Esophagus muscularis mucosa (tissue), 4 donors: ENCODE results near the gene MBD3L4. TPM values are rescaled to one million over a fixed set of nuclear protein-coding genes. Genes with fewer than 3 reads are reported as not detected.
"Not testable (repeated sequence)": the region's sequence is repeated elsewhere in the genome, so short reads cannot be mapped to it uniquely, and the experiment has no call there.

Experiments used
- DNase-seq: peaks from one replicate; pipeline ENCODE4 v3.0.0-alpha.2; 2017; ENCODE audit errors: extremely low spot score
- H3K27ac ChIP-seq, 4 donors: fragments of 200-600 bp; sonication (generic); replicated peaks in 1 of 4; 1 replicate in 3 of 4; 2 replicates in 1 of 4; pipeline ENCODE4 v1.5.1; 2016 to 2019; ENCODE audit warnings: mild to moderate bottlenecking in 1 of 4
- H3K27me3 ChIP-seq, 4 donors: fragments of 200-600 bp; sonication (generic); one replicate each; pipeline versions ENCODE4 v1.5.1 to v1.6.0; 2016 to 2019
- H3K36me3 ChIP-seq, 4 donors: fragments of 200-600 bp; sonication (generic); one replicate each; pipeline ENCODE4 v1.5.1; 2016 to 2019
- H3K4me1 ChIP-seq, 4 donors: fragments of 200-600 bp; sonication (generic); one replicate each; pipeline ENCODE4 v1.5.1; 2016 to 2019
- H3K4me3 ChIP-seq, 4 donors: fragments of 200-600 bp; sonication (generic); 1 replicate in 2 of 4; 2 replicates in 2 of 4; pipeline ENCODE4 v1.5.1; 2016 to 2019; ENCODE audit warnings: mild to moderate bottlenecking in 4 of 4, moderate library complexity in 1 of 4
- H3K9me3 ChIP-seq, 4 donors: fragments of 200-600 bp; sonication (generic); 1 replicate in 3 of 4; 2 replicates in 1 of 4; pipeline ENCODE4 v1.5.1; 2016 to 2019
- CTCF ChIP-seq, 3 experiments: fragments of 200-600 bp in 2 of 3; fragments of 450-650 bp in 1 of 3; sonication (generic) in 2 of 3; IDR thresholded peaks; one replicate each; pipeline ENCODE4 v1.5.1; 2017 to 2019; ENCODE audit warnings: antibody characterized with exemption in 3 of 3, mild to moderate bottlenecking in 2 of 3, moderate library complexity in 1 of 3
- EP300 ChIP-seq: sonication (generic); formaldehyde crosslinking; IDR thresholded peaks from one replicate; pipeline ENCODE4 v1.6.1; 2017; ENCODE audit warnings: antibody characterized with exemption
- POLR2A ChIP-seq: fragments of 450-650 bp; IDR thresholded peaks from one replicate; pipeline ENCODE4 v1.6.1; 2017; ENCODE audit warnings: antibody characterized with exemption, moderate library complexity, mild to moderate bottlenecking, low read depth
- POLR2AphosphoS5 ChIP-seq, 2 donors: sonication (generic); formaldehyde crosslinking; IDR thresholded peaks; one replicate each; pipeline ENCODE4 v1.6.1; 2017; ENCODE audit warnings: antibody characterized with exemption in 2 of 2
- WGBS: methylation state at CpG from one replicate; pipeline ENCODE4 v1.1.5; 2018; 5-methylcytosine and 5-hydroxymethylcytosine counted together
- intact Hi-C: fragments of 100-400 bp; cut with DNase I; formaldehyde crosslinking; loops from one replicate; pipeline ENCODE4 v1.15.1; 2023
- total RNA-seq, 4 donors: library from RNA; depleted of rRNA; stranded (reverse); fragments of >200 nt; gene quantifications; one replicate each; pipeline versions ENCODE4 v1.1.0 to v1.2.1, GENCODE V29; 2016

The MBD3L4 gene
- total RNA-seq, 4 donors from 2014 or later, result not detected

- no peaks in the 10 kb centered on the region for H3K9me3 ChIP-seq
- WGBS, result 88% methylated on average over 6 of the region's 6 CpGs
- H3K4me1 ChIP-seq, result peaks cover 11 to 22% (median 14%) of the 10 kb centered on the region in 4 donors
- peak overlapping the region; percentile 51 to 85 (median 81) for H3K27ac ChIP-seq
- peaks cover 25 to 31% (median 29%) of the 10 kb centered on the region in 4 donors for H3K36me3 ChIP-seq
- intact Hi-C loops, result loop anchor here (10.0 kb wide), 1 partner anchor 324 kb away; no protein-coding TSS in a partner anchor
- H3K27me3 ChIP-seq, result no peaks in the 10 kb centered on the region
- TF ChIP-seq POLR2A, result no peak
- TF ChIP-seq CTCF (IDR thresholded peaks at IDR 0.05), result no peak
- no peak for TF ChIP-seq EP300
- TF ChIP-seq POLR2AphosphoS5 (IDR thresholded peaks at IDR 0.05), result no peak
- DNase-seq, result no peak
- peak overlapping the region; percentile 81 to 96 (median 90) for H3K4me3 ChIP-seq
These were observed 28.6 kb upstream of the MBD3L4 start for GRCh38 chr19:7068599-7068998.

GRCh38 chr19:7067716-7068115, 27.7 kb upstream of the MBD3L4 start:
- TF ChIP-seq POLR2A, result no peak
- TF ChIP-seq POLR2AphosphoS5 (IDR thresholded peaks at IDR 0.05), result no peak
- TF ChIP-seq EP300, result no peak
- H3K9me3 ChIP-seq, result no peaks in the 10 kb centered on the region
- H3K4me1 ChIP-seq, result peaks cover 11 to 22% (median 14%) of the 10 kb centered on the region in 4 donors
- H3K27ac ChIP-seq, result no peak overlapping the region
- no peak for DNase-seq
- H3K36me3 ChIP-seq, result peaks cover 16 to 22% (median 21%) of the 10 kb centered on the region in 4 donors
- 83% methylated on average over 2 of the region's 2 CpGs for WGBS
- H3K27me3 ChIP-seq, result no peaks in the 10 kb centered on the region
- intact Hi-C loops, result loop anchor here (10.0 kb wide), 1 partner anchor 323 kb away; no protein-coding TSS in a partner anchor
- H3K4me3 ChIP-seq, result no peak overlapping the region

GRCh38 chr19:7067122-7067521, 27.1 kb upstream of the MBD3L4 start:
- 36% methylated on average over 9 of the region's 13 CpGs for WGBS
- H3K27ac ChIP-seq, H3K4me3 ChIP-seq, H3K27me3 ChIP-seq, DNase-seq, H3K9me3 ChIP-seq: not testable (repeated sequence)
- Histone ChIP-seq H3K36me3 (peaks cover 10 to 16% (median 15%) of the 10 kb centered on the region in 4 donors), H3K4me1 (peaks cover 11 to 22% (median 14%) of the 10 kb centered on the region in 4 donors)
- intact Hi-C loops, result loop anchor here (10.0 kb wide), 1 partner anchor 322 kb away; no protein-coding TSS in a partner anchor
- TF ChIP-seq CTCF (IDR thresholded peaks at IDR 0.05), result peak; percentile 8 to 30 (median 27)

- WGBS, result 96% methylated on average over 9 of the region's 9 CpGs
- no peak for DNase-seq
- no peaks in the 10 kb centered on the region for H3K36me3 ChIP-seq
These were observed 23.9 kb upstream of the MBD3L4 start for GRCh38 chr19:7063764-7064418.

GRCh38 chr19:7063339-7063738, 23.4 kb upstream of the MBD3L4 start:
- WGBS, result 74% methylated on average over 4 of the region's 4 CpGs
- no peak overlapping the region for H3K27ac ChIP-seq
- H3K9me3 ChIP-seq, result no peaks in the 10 kb centered on the region
- H3K36me3 ChIP-seq, result no peaks in the 10 kb centered on the region
- H3K4me3 ChIP-seq, result no peak overlapping the region
- no peaks in the 10 kb centered on the region for H3K27me3 ChIP-seq
- DNase-seq, result no peak
- H3K4me1 ChIP-seq, result no peaks in the 10 kb centered on the region
- intact Hi-C loops, result loop anchor here (10.0 kb wide), 1 partner anchor 319 kb away; no protein-coding TSS in a partner anchor
- TF ChIP-seq POLR2AphosphoS5 (IDR thresholded peaks at IDR 0.05) (no peak), EP300 (no peak), POLR2A (no peak), CTCF (IDR thresholded peaks at IDR 0.05) (no peak)

More at GRCh38 chr19:7063764-7064418, 23.9 kb upstream of the MBD3L4 start:
- intact Hi-C loops, result loop anchor here (10.0 kb wide), 1 partner anchor 319 kb away; no protein-coding TSS in a partner anchor
- no peaks in the 10 kb centered on the region for H3K9me3 ChIP-seq
- TF ChIP-seq EP300, result no peak
- H3K4me3 ChIP-seq, result no peak overlapping the region
- H3K27ac ChIP-seq, result no peak overlapping the region
- no peaks in the 10 kb centered on the region for H3K27me3 ChIP-seq
- peaks cover 0 to 3% (median 1%) of the 10 kb centered on the region in 4 donors for H3K4me1 ChIP-seq

GRCh38 chr19:7059977-7060376, 20.0 kb upstream of the MBD3L4 start:
- WGBS, result 75% methylated on average over 2 of the region's 2 CpGs
- H3K4me1 ChIP-seq, H3K4me3 ChIP-seq, H3K9me3 ChIP-seq, DNase-seq, H3K27me3 ChIP-seq, H3K36me3 ChIP-seq, H3K27ac ChIP-seq: not testable (repeated sequence)
- intact Hi-C loops, result loop anchor here (10.0 kb wide), 1 partner anchor 315 kb away; no protein-coding TSS in a partner anchor

GRCh38 chr19:7058576-7058975, 18.6 kb upstream of the MBD3L4 start, which contains the start of gene MBD3L3:
MBD3L3 (minus strand) TSS chr19:7058676; CDS start chr19:7058605, 71 bp downstream.
- DNase-seq, H3K4me1 ChIP-seq, H3K4me3 ChIP-seq, intact Hi-C loops, H3K27me3 ChIP-seq, H3K27ac ChIP-seq, H3K9me3 ChIP-seq, H3K36me3 ChIP-seq: not testable (repeated sequence)
- no CpG with 5 or more reads among the region's 8 CpGs for WGBS

- H3K4me3 ChIP-seq, H3K36me3 ChIP-seq, H3K27me3 ChIP-seq, DNase-seq, intact Hi-C loops, H3K9me3 ChIP-seq, H3K4me1 ChIP-seq, H3K27ac ChIP-seq: not testable (repeated sequence)
- no CpG with 5 or more reads among the region's 16 CpGs for WGBS
These were observed 16.4 kb upstream of the MBD3L4 start for GRCh38 chr19:7056371-7056770.

- H3K4me1 ChIP-seq, result not testable (repeated sequence)
- WGBS, result 85% methylated on average over 11 of the region's 14 CpGs
These were observed 15.7 kb upstream of the MBD3L4 start for GRCh38 chr19:7055679-7056078.

More at GRCh38 chr19:7055679-7056078, 15.7 kb upstream of the MBD3L4 start:
- intact Hi-C loops, H3K4me3 ChIP-seq, H3K27ac ChIP-seq, H3K36me3 ChIP-seq, H3K27me3 ChIP-seq, H3K9me3 ChIP-seq, DNase-seq: not testable (repeated sequence)
